Erythroblast (primary cell): Measurements from ENCODE around the gene STARD9.

Experiments used
- GATA1 ChIP-seq: IDR thresholded peaks from 2 replicates; pipeline ENCODE4 v1.6.1; 2011; ENCODE audit warnings: low read depth, mild to moderate bottlenecking, control low read depth, low read length, moderate library complexity
- POLR2A ChIP-seq: IDR thresholded peaks from 2 replicates; pipeline ENCODE4 v1.6.1; 2011; ENCODE audit warnings: mild to moderate bottlenecking, low read length

GRCh38 chr15:42716125-42716524 lies 140.7 kb downstream of the STARD9 start:
- TF ChIP-seq POLR2A (no peak), GATA1 (no peak)
